Measurements from ENCODE around the gene BMAL1. TPM values are rescaled to one million over a fixed set of nuclear protein-coding genes. Genes with fewer than 3 reads are reported as not detected.

BMAL1 gene
- total and polyA plus RNA-seq, 2 donors (not counting 3 experiments of a cell fraction or from before 2014, with no cell fraction given): 5.8 to 10.1 TPM

DNA sequence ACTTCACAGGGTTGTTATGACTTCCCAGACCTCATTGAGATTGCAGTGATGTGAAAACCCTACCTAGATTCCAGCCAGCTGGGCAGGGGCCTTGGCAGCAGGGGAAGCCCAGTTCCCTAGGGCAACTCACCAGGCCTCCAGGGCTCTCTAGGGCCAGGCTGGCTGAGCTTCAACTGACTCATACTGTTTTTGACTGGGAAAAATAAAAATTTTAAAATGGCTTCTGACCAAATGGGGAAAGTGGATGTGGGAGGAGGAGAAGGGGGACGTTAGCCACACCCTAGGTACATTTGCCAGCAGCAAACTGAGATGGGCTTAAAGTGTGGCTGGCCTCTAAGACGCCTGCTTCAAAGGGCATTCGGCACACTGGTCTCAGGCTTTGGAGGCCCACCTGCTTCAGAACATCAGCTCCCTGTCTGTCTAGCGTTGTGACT, 39.0 kb downstream of the BMAL1 start:
- Histone ChIP-seq H3K9me1 (replicated peaks; ENCODE audit: control insufficient read depth, extremely low read depth, insufficient read depth, low read length) (no peaks in the 10 kb centered on the region), H3K27me3 (ENCODE audit: control insufficient read depth in 2 of 2, insufficient read depth in 2 of 2, low read length in 2 of 2) (no peaks in the 10 kb centered on the region), H3K9ac (replicated peaks; ENCODE audit: extremely low read depth, insufficient read depth, low read length) (no peak overlapping the region), H3K79me2 (ENCODE audit: control insufficient read depth, insufficient read depth, low read length) (no peaks in the 10 kb centered on the region), H2AFZ (ENCODE audit: low read depth, low read length) (no peak overlapping the region), H4K20me1 (replicated peaks; ENCODE audit: control insufficient read depth, extremely low read depth, insufficient read depth, low read length) (no peaks in the 10 kb centered on the region), H3K27ac (ENCODE audit: insufficient read depth, low read depth, low read length) (no peak overlapping the region), H3K4me1 (ENCODE audit: control insufficient read depth, extremely low read depth, insufficient read depth, low read length) (no peaks in the 10 kb centered on the region), H3K4me2 (ENCODE audit: insufficient read depth, low read length) (no peak overlapping the region), H3K4me3 (replicated peaks in 1 of 3; ENCODE audit: insufficient read depth in 1 of 3, low read depth in 1 of 3, low read length in 3 of 3) (no peak overlapping the region), H3K9me3 (replicated peaks; ENCODE audit: control insufficient read depth, insufficient read depth, low read length) (no peaks in the 10 kb centered on the region), H3K36me3 (ENCODE audit: control insufficient read depth in 2 of 2, extremely low read depth in 1 of 2, insufficient read depth in 2 of 2, low read length in 2 of 2) (no peaks in the 10 kb centered on the region)
- BruUV-seq (replicated peaks): no TSS peak
- dilution Hi-C loops (cut with MboI; ENCODE audit: extremely low pct_ligation_motif_present, low sequenced_read_pairs): no loop called here
- no peak for DNase-seq (ENCODE audit: low read depth, low spot score)
- CTCF ChIA-PET: interaction anchor here (0.9 to 1.3 kb wide), 3 partner anchors 10 to 40 kb away, joined by 3 to 4 read pairs (median 4); no protein-coding TSS in a partner anchor
- intact Hi-C loops (cut with micrococcal nuclease): no loop called here
- TF ChIP-seq CTCF (IDR thresholded peaks at IDR 0.05; ENCODE audit: extremely low read depth in 1 of 2, insufficient read depth in 1 of 2, low read depth in 1 of 2, low read length in 2 of 2) (no peak), FOS (IDR thresholded peaks at IDR 0.05; ENCODE audit: borderline replicate concordance, insufficient read depth, low read length) (no peak), MYC (IDR thresholded peaks at IDR 0.05; ENCODE audit: low read depth, low read length) (no peak), JUN (IDR thresholded peaks at IDR 0.05; ENCODE audit: borderline replicate concordance, insufficient read depth, insufficient read length, low read depth) (no peak), POLR2A (IDR thresholded peaks at IDR 0.05; ENCODE audit: low read depth, low read length) (no peak), GATA2 (IDR thresholded peaks at IDR 0.05; ENCODE audit: insufficient read depth, insufficient read length, low read depth, low read length) (no peak), EZH2 (IDR thresholded peaks at IDR 0.05; ENCODE audit: borderline replicate concordance, low read depth, low read length, severe bottlenecking) (no peak), POLR2AphosphoS5 (IDR thresholded peaks at IDR 0.05; ENCODE audit: insufficient read depth, low read depth, low read length) (no peak)
- TF ChIP-seq, protein P1, sequence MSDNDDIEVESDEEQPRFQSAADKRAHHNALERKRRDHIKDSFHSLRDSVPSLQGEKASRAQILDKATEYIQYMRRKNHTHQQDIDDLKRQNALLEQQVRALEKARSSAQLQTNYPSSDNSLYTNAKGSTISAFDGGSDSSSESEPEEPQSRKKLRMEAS (IDR thresholded peaks at IDR 0.05; ENCODE audit: insufficient read depth, insufficient read length): no peak
- POLR2A ChIA-PET: no interaction called here
- FAIRE-seq: no peak
